DLD1 (cell line): ENCODE measurements around the gene CHAMP1.

ENCODE experiments used
- in situ Hi-C: cut with HindIII; loops from 2 replicates; pipeline ENCODE4 v1.10.0; 2017; ENCODE audit warnings: low sequenced_read_pairs

CHAMP1 gene

DNA sequence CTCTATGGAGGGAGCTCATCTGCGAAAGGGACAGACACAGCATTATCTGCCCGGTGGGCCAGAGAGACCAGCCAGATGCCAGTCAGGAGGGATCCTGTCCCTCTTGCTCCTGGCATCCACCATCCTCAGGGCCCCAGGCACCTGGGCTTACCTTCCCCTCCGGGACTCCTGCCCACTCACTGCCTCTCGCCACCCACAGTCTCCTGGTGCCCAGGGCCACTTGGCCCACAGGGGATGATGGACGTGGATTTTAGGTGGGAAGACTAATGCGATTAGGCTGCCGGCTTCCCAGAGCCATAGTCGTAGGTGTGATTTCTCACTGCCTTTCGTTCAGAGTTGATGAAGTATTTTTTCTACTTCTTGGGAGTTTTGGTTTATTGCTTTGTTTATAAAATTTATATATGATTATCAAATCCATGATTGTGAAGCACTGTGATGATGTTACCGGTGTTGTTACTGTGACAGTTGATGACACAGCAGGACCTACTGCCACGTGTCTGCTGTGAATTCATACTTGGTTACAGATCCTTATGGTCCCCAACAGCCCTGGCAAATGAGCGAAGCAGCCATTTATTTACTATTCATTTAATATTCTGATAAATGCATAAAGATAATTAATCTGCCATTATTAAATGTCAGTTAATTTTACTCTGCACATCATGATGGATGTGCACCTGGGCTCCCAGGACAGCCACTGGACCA is 14.5 kb upstream of the CHAMP1 start:
- in situ Hi-C loops, result no loop called here

DNA sequence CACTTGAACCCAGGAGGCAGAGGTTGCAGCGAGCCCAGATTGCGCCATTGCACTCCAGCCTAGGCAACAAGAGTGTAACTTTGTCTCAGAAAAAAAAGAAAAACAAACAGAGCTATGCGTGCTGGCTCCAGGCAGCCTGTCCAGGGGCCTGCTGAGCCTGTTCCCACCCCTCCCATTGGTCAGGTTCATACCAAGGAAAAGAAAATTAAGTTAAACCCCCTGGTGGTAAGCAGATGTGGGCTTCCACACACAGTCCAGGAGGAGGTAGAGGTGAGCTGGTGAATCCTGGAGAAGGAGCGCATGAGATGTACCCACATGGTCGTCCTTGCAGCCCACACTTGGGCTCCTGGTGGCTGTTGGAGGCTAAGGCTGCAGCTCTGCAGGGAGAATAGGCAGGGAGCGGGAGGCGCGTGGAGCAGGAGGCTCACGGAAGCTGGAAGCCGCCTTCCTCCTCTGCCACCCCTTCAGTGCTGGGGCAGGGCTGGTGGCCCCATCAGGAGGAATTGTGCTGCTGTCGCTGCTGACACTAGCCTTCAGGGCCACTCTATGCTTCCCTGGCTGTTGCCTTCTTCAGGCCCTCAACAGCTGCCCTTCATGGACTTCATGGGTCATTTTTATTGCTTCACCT is 10.5 kb upstream of the CHAMP1 start:
- in situ Hi-C loops, result no loop called here

DNA sequence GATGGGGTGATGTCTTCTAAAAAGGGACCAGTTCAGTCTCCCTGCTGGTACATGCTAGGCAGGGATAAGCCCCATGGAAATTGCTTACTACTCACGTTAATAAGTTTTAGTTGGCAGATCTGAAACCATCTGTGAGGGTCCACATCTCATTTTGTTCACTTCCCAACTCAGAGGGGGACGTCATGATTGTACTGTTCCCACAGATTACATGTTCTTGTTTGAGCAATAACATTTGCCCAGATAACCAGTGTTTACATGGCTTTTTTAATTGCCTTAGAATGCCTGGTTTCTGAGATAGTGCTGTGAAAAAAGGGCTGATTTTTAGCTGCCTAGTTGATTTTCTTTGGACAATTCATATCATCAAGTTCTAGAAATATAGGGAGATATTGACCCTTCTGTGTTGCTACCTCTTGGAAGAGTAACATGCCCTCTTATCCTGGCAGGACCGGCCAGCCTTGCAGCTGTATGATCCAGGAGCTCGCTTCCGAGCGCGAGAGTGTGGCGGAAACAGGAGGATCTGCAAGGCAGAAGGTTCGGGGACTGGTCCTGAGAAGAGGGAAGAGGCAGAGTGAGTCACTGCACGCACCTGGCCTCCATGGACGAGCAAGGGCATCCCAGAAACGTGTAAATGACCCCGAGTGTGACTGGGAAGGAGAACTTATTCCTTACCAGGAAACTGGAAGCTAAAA is 9.8 kb upstream of the CHAMP1 start:
- in situ Hi-C loops, result no loop called here

DNA sequence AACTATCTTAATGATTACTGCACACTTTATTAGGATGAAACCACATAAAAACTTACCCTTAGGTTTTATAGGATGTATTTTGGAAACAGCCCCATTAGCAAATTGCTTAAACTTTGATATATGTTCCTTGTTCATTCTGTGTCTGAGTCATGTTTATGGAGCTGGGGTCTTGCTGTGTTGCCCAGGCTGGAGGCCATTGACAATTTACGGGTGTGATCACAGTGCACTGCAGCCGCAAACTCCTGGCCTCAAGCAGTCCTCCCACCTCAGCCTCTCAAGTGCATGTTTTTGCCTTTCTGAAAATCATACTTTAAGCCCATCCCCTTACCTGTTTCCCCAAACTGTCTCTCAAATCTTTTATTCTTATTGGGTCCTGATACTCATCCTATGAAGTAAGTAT is 5.2 kb upstream of the CHAMP1 start:
- in situ Hi-C loops, result no loop called here

DNA sequence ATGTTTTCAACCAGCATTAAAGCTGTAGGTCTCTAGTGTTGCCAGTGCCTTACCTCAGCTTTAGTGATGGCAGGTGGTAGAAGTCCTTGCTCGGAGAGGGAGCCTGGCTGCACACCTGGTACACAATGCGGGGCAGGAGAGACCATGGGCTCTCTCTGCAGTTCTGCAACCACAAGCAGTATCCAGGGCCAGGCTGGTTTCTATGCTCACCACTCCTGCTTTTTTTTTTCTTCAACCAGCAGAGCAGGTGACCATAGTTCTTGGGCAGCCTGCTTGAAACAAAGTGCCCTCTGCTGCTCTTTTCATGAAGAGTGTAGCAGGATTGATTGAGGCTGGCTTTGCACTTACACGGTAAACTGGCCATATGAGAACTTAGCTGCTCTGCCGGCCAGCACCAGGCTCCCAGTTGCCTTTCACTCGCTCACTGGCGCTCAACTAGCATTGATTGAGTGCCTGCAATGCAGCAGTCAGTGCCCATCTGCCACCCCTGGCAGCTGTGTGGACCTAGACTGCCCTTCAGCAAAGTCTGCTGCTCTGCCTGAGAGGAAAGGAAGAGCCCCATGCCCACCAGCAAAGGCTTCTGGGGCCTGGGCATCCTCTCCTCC is 4.4 kb upstream of the CHAMP1 start:
- in situ Hi-C loops, result no loop called here

DNA sequence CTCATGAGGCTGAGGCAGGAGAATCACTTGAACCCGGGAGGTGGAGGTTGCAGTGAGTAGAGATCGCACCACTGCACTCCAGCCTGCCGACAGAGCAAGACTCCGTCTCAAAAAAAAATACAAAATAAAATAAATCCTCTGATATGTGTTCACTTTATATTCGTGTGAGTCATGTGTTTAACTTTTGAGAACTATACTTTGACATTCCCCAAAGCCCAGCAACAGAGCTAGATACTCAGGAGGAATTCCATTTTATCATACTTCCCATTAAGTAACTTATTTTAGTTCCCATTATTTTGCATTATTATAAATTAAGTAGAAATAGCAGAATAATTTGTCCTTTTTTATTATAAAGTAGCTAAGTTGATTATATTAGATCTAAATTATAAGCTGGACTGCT is 3.3 kb upstream of the CHAMP1 start:
- in situ Hi-C loops, result no loop called here

DNA sequence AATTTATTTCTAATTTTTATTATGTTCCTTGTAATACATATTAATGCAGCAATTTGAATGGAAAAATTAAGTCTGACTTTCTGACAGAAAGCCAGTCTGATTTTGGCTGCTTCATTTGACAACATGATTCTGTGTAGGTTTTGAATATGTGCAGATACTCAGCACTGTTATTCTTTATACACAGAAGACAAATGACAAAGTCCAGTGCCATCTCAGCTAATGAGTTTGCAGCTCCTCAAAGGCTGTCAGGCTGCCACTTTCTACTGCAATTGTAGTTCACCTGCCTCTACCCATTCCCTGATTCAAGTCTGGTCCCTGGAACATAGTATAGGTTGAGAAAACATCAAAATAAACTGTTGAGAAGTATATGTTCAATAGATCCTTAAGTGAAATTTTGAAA is 2.9 kb upstream of the CHAMP1 start:
- in situ Hi-C loops, result no loop called here

DNA sequence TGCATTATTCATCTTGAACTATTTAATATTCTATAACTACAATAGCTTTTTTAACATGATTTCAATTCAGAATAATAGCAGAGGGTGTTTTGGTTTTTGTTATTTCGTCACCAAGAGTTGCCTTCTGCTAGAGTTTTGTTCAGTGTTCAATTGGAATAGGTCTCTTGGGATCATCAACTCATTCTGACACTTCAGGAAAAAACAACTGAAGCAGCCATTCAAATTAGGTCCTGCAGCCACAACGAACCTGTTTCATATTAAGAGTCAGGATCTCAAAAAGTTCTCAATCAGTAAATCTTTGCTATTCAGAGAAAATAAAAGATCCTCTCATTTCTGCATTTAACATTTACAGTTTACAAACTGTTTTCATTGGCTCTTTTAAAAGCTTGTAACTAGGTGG is 2.4 kb upstream of the CHAMP1 start:
- in situ Hi-C loops, result no loop called here

DNA sequence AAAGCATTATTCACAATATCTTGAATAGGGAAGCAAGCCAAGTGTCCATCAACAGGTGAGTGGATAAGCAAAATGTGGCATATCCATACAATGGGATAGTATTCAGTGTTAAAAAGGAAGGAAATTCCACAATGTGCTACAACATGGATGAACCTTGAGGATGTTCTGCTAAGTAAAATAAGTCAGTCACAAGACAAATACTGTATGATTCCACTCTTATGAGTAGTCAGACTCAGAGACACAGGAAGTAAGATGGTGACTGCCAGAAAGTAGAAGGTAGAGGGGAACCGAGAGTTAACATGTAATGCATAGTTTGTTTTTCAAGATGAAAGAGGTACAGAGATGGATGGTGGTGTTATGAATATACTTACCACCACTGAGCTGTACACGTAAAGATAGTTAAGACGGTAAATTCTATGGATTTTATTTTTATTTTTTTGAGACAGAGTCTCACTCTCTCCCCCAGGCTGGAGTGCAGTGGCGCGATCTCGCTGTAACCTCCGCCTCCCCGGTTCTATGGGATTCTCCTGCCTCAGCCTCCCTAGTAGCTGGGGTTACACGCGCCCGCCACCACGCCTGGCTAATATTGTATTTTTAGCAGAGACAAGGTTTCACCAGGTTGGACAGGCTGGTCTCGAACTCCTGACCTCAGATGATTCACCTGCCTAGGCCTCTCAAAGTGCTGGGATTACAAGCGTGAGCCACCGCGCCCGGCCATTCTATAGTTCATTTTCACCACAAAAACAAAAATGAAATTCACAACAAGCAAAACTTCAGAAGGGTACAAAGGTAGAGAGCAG is 1.0 kb upstream of the CHAMP1 start:
- in situ Hi-C loops, result no loop called here

DNA sequence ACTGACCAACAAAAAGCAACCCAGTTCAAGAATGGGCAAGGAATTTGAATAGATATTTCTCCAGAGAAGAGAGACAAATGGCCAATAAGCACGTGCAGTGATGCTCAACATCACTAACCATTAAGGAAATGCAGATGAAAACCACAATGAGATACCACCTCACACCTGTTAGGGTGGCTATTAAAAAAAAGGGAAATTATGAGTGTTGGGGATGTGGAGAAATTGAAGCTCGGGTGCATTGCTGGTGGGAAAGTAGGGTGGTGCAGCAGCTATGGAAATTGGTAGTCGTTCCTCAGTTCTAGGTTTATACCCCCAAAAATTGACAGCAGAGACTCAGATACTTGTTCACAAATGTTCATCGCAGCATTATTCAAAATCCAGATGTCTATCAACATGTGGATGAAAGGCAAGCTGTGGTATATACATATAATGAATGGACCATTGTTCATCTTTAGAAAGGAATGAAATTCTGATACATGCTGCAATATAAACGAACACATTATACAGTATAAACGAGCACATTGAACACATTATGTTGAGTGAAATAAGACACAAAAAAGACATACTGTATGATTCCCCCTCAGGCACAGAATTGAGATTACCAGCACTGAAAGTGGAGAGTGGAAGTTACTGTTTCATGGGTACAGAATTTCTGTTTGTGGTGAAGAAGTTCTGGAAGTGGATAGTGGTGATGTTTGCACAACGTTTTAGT is 927 bp downstream of the CHAMP1 start:
- in situ Hi-C loops, result no loop called here

DNA sequence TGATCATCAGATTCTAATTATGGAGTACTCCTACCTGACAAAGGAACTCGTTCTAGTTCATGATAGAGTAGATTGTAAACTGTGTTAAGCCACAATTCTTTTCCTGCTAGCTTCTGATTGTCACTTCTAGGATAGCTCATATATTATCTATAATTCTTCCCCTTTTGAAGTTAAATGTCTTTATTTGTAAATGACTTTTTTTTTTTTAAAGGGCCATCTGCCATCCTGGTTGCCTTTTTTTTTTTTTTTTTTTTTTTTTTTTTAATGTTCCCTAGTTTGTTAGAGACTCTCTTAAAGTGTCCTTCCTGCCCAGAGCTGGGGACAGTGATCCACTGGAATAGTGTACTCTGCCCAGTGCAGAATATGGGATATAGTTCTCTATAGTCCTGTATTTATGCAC is 4.3 kb downstream of the CHAMP1 start:
- in situ Hi-C loops, result no loop called here

DNA sequence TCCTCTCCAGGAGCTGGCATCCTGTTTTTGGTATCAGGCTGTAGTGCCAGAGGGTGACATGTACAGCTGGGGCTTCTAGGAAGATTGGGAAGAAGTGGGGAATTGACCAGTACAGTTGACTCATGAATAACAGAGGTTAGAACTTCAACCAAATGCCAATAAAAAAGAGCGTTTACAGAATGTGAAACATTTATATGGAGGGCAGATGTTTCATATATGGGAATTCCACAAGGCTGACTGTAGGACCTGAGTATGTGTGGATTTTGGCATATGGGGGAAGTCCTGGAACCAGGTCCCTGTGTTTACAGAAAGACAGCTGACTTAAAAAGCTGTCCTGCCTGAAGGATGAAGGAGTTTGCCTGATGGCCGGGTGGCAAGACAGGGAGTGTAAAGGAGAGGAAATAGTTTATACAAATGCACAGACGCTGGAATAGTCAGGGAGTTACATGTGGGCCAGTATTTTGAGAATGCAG is 5.2 kb downstream of the CHAMP1 start:
- in situ Hi-C loops, result no loop called here

DNA sequence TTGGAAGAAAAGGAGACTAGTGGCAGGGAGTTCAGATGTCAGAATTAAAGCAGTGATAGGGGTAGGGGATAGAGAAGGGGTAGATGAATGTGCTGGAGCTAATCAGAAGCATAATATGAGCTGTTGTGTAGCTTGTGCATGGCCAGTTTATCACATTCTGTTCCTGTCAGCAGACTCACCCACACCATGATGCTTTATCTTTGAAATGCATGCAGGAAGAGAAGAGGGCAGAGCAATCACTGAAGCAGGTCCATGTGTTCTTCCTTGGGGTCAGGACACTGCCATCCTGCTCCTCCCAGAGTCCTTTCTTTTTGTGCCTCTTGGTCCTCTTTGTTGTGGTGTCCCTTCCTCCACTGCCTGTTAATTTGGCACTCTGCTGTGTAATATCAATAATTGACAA is 5.8 kb downstream of the CHAMP1 start:
- in situ Hi-C loops, result no loop called here

DNA sequence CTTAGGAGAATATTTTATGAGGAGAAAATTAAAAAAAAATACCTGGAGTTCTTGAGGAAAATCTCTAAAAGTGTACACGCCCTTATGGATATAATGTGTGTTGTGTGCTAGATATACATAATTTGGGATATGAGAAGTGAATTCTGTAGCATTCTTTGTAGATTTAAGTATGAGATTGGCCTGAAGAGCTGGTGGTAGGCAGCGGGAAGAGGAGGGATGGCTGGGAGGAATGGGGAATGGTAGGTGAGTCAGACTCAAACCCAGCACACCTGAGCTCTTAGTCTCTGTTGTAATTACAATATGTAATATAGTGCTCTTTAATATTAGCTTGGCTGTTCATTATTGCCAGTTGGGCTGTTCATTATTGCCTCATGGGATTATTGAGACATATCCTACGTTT is 7.0 kb downstream of the CHAMP1 start:
- in situ Hi-C loops, result no loop called here

DNA sequence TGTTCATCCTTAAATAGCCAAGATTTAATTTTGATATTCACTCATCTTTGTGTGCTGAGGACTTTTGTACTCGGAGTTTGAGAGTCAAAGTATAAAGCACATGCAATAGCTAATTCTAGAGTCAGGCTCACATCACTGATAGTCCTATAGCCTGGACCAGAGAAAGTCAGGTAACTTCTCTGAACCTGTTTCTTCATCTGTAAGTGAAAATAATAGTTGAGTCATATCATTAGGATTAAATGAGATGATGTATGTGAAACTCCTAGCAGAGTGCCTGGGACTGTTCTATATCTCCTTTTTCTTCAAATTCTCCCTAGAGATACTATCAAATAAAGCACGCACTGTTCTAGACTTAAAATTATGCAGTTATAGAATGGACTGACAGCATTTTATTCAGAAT is 9.0 kb downstream of the CHAMP1 start:
- in situ Hi-C loops, result no loop called here

DNA sequence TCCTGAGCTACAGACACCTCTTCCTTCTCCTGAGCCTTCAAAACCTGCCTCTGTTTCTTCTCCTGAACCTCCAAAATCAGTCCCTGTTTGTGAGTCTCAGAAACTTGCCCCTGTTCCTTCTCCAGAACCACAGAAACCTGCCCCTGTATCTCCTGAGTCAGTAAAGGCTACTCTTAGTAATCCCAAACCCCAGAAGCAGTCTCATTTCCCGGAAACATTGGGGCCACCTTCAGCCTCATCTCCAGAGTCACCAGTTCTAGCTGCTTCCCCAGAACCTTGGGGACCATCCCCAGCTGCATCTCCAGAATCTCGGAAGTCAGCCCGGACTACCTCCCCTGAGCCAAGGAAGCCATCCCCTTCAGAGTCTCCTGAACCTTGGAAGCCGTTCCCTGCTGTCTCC is 10.0 kb downstream of the CHAMP1 start:
- in situ Hi-C loops, result no loop called here

DNA sequence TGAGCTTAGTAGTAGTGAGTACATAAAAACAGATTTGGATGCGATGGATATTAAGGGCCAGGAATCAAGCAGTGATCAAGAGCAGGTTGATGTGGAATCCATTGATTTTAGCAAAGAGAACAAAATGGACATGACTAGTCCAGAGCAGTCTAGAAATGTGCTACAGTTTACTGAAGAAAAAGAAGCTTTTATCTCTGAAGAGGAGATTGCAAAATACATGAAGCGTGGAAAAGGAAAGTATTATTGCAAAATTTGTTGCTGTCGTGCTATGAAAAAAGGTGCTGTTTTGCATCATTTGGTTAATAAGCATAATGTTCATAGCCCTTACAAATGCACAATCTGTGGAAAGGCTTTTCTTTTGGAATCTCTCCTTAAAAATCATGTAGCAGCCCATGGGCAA is 11.4 kb downstream of the CHAMP1 start:
- in situ Hi-C loops, result no loop called here

DNA sequence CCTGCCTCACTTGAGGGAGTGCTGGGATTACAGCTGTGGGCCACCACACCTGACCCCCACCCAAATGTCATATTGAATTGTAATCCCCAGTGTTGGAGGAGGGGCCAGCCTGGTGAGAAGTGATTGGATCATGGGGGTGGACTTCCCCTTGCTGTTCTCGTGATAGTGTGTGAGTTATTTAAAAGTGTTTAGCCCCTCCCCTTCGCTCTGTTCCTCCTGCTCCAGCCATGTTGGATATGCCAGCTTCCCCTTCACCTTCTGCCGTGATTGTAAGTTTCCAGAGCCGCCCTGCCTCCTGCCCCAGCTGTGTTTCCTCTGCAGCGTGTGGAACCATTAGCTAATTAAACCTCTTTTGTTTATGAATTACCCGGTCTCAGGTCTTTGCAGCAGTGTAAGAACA is 13.7 kb downstream of the CHAMP1 start:
- in situ Hi-C loops, result no loop called here

DNA sequence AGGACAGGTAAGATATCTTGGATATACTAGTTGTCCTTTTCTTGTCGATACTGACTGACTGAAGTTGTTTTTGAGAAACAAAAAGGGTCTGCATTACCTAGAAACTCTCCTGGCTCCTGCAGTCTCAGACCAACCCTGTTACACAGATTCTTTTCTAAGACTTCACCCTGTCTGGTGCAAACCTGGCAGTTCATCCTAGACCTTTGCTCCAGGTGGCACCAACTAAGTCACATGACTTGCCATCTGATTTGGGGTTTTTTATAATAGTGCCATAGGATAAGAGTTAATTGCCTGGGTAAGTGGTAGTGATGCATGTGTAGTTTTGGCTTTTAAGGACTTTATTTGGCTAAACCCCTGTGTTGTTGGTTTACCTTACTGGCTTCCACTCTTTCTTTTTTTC is 14.3 kb downstream of the CHAMP1 start:
- in situ Hi-C loops, result no loop called here

DNA sequence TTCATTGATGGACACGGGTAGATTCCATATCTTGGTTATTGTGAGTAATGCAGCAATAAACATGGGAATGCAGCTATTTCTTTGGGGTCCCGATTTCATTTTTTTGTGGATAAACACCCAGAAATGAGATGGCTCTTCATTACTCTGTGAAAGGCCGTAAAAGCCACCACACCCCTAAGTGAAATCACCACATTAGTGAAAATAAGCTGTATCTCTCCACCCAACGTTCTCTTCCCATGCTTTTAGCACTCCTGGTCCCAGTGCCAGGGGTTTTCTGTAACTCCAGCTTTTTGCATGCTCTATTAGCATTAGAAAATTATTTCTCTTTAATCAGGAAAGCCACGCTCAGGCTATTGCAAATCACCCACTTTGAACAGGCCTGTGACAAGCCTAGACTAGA is 15.8 kb downstream of the CHAMP1 start:
- in situ Hi-C loops, result no loop called here
